Muscle layer of colon (tissue), 2 donors: Measurements from ENCODE around the gene AGTRAP.

Experiments
- H3K27ac ChIP-seq: one replicate; pipeline ENCODE4 v1.7.0; 2013; ENCODE audit warnings: low read depth, mild to moderate bottlenecking, low read length, moderate library complexity
- H3K27me3 ChIP-seq, 2 donors: one replicate each; pipeline ENCODE4 v1.7.0; 2013; ENCODE audit warnings: low read length in 2 of 2, mild to moderate bottlenecking in 2 of 2; ENCODE audit not compliant: insufficient read depth in 2 of 2, control insufficient read depth in 1 of 2
- H3K36me3 ChIP-seq: one replicate; pipeline ENCODE4 v1.7.0; 2013; ENCODE audit warnings: mild to moderate bottlenecking, low read length; ENCODE audit not compliant: insufficient read depth
- H3K4me1 ChIP-seq: one replicate; pipeline ENCODE4 v1.7.0; 2013; ENCODE audit warnings: mild to moderate bottlenecking, low read length; ENCODE audit not compliant: insufficient read depth
- H3K4me3 ChIP-seq, 2 donors: one replicate each; pipeline ENCODE4 v1.7.0; 2013; ENCODE audit warnings: low read length in 2 of 2, low read depth in 1 of 2, mild to moderate bottlenecking in 1 of 2, moderate library complexity in 1 of 2
- H3K9ac ChIP-seq: one replicate; pipeline ENCODE4 v1.7.0; 2013; ENCODE audit warnings: low read length
- H3K9me3 ChIP-seq: one replicate; pipeline ENCODE4 v1.7.0; 2013; ENCODE audit warnings: mild to moderate bottlenecking, low read length
- donor health status: abdominal sarcoma.
- donor health status: Adenocarcinoma of cecum.

Gene AGTRAP

DNA sequence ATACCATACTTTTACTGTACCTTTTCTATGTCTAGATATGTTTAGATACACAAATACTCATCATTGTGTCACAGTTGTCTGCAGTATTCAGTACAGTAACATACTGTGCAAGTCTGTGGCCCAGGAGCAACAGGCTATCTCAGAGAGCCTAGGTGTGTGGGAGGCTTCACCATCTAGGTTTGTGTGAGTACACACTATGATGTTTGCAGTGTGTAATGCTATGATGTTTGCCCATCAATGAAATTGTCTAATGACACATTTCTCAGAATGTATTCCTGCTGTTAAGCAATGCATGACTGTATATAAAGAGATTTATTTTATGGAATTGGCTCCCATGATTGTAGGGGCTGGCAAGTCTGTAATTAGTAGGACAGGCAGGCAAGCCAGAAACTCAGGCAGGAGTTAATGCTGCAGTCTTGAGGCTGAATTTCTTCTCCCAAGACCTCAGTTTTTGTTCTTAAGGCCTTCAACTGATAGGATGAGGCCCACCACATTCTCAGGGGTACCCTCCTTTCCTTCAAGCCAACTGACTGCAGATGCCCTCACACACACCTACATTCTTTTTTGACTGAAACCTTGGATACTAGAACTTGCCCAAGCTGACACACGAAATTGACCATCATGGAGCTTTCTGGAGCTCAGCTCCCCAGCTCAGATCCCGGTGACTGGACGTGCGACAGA lies 7.7 kb upstream of the AGTRAP start:
- Histone ChIP-seq H3K9ac (no peak overlapping the region), H3K27ac (no peak overlapping the region), H3K36me3 (no peaks in the 10 kb centered on the region), H3K4me1 (peaks cover 18% of the 10 kb centered on the region), H3K4me3 (no peak overlapping the region), H3K9me3 (no peaks in the 10 kb centered on the region), H3K27me3 (peaks cover 0 to 3% of the 10 kb centered on the region in 2 donors)

DNA sequence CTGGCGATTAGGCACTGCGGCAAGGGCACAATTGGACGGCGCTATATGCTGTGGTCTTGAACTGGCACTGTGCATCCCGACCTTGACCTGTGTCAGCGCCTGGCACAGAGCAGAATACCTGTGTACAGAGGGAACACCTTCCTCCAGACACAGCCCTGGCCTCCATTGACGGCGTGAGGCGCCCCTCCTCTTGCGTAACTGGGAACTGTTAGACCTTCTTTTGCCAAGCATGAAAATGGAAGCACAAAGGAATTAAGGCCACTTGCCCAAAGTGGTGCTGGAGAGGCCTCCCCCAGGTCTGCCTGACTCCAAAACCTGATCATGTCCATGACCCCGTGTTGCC lies 6.8 kb upstream of the AGTRAP start:
- Histone ChIP-seq H3K9ac (no peak overlapping the region), H3K4me1 (peaks cover 20% of the 10 kb centered on the region), H3K9me3 (no peaks in the 10 kb centered on the region), H3K4me3 (no peak overlapping the region), H3K36me3 (no peaks in the 10 kb centered on the region), H3K27me3 (peaks cover 0 to 3% of the 10 kb centered on the region in 2 donors), H3K27ac (no peak overlapping the region)

DNA sequence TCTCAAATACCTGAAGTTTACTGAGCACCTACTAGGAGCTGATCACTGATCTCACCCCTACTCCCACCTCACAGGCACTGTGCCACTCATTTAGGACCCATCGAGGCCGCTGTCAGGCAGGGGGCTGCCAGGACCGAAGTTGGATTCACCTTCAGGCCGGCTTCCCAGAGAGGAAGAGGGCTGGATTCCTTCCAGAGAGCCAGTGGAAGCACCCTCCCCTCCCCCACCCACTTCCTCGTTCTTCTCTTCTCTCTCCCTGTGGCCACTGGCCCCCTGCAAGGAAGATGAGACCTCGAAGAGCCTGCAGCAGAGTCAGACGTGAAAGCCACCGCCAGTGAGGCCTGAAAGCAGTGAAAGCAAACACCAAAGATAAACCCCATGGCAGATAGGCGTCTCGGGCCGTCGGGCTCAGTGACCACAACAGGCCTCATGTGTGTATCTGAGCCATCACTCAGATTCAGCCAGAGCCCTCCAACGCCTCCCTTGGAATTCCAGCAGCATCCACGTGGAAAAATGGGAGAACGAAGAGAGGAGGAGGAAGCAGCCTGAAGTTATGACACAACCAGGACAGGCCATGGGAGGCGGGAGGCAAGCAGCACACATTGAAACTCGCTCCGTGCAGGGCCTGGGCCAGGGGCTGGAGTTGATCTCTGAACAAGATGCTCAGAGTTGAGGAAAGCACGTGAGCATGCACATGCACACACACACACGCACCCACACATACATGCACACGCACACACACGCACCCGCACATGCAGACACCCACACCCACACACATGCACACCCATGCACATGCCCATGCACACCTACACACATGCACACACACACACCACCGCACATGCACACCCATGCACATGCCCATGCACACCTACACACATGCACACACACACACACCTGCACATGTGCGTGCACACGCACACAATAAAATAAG lies 6.2 kb upstream of the AGTRAP start:
- Histone ChIP-seq H3K36me3 (no peaks in the 10 kb centered on the region), H3K27ac (peak overlapping the region; percentile 39), H3K4me1 (peaks cover 20% of the 10 kb centered on the region), H3K4me3 (no peak overlapping the region), H3K27me3 (peaks cover 0 to 3% of the 10 kb centered on the region in 2 donors), H3K9me3 (no peaks in the 10 kb centered on the region), H3K9ac (no peak overlapping the region)

DNA sequence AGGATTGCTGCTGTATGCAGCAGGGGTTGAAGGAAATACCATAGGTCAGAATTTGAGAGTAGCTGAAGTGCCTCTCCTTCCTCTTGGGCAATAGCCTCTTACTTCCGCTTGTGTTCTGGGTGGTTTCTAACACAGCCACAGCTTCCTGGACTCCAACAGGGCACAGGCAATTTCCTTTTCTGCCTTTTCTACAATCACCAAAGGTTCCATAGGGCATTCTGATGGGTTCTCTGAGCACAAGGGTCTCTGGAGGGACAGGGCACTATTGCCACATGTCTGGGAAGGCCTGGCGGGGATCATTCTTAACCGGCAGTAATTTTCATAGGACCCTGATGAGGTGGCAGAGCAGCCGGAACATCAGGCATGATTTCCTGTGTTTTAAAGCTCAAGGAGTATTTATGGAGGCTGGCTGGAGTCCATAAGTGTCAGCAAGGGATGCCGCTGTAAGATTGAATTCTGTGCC lies 5.5 kb upstream of the AGTRAP start:
- Histone ChIP-seq H3K36me3 (no peaks in the 10 kb centered on the region), H3K27me3 (no peaks in the 10 kb centered on the region), H3K27ac (no peak overlapping the region), H3K4me3 (no peak overlapping the region), H3K9me3 (no peaks in the 10 kb centered on the region), H3K9ac (no peak overlapping the region), H3K4me1 (peaks cover 22% of the 10 kb centered on the region)

GRCh38 chr1:11731691-11732283 lies 4.1 kb upstream of the AGTRAP start:
- H3K4me1 ChIP-seq: peaks cover 27% of the 10 kb centered on the region
- no peaks in the 10 kb centered on the region for H3K36me3 ChIP-seq
- H3K4me3 ChIP-seq: peak overlapping the region; percentile 8 to 75
- H3K9me3 ChIP-seq: no peaks in the 10 kb centered on the region
- peak overlapping the region; percentile 60 for H3K9ac ChIP-seq
- peak overlapping the region; percentile 94 for H3K27ac ChIP-seq
- no peaks in the 10 kb centered on the region for H3K27me3 ChIP-seq

- no peak overlapping the region for H3K9ac ChIP-seq
- no peak overlapping the region for H3K4me3 ChIP-seq
- H3K4me1 ChIP-seq: peaks cover 36% of the 10 kb centered on the region
- no peaks in the 10 kb centered on the region for H3K36me3 ChIP-seq
- H3K27ac ChIP-seq: peak overlapping the region; percentile 94
- H3K9me3 ChIP-seq: no peaks in the 10 kb centered on the region
- no peaks in the 10 kb centered on the region for H3K27me3 ChIP-seq
These were observed 2.6 kb upstream of the AGTRAP start for GRCh38 chr1:11733306-11733705.

DNA sequence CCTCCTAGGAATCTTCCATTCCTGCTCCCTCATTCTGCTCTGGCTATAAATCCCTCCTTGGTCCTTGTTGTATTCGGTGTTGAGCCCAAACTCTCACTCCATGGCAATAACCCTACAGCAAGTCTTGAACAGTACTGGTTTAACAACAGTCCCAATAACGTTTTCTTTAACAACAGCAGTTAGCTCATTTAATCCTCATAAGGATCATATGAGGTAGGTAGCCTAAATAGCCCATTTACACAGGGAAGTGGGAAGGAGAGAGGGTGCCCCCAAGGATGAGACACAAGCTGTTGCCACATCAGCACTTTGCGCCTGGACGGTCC lies 444 bp upstream of the AGTRAP start:
- Histone ChIP-seq H3K36me3 (no peaks in the 10 kb centered on the region), H3K4me1 (peaks cover 36% of the 10 kb centered on the region), H3K4me3 (peak overlapping the region in 1 of 2 donors; percentile 93), H3K9ac (no peak overlapping the region), H3K27ac (peak overlapping the region; percentile 87), H3K27me3 (no peaks in the 10 kb centered on the region), H3K9me3 (no peaks in the 10 kb centered on the region)

- Histone ChIP-seq H3K4me1 (peaks cover 30% of the 10 kb centered on the region), H3K27me3 (no peaks in the 10 kb centered on the region), H3K9ac (peak overlapping the region; percentile 72), H3K36me3 (no peaks in the 10 kb centered on the region), H3K4me3 (peak overlapping the region; percentile 58 to 93), H3K9me3 (no peaks in the 10 kb centered on the region), H3K27ac (peak overlapping the region; percentile 87)
These were observed 1.1 kb downstream of the AGTRAP start for GRCh38 chr1:11736746-11737639.

DNA sequence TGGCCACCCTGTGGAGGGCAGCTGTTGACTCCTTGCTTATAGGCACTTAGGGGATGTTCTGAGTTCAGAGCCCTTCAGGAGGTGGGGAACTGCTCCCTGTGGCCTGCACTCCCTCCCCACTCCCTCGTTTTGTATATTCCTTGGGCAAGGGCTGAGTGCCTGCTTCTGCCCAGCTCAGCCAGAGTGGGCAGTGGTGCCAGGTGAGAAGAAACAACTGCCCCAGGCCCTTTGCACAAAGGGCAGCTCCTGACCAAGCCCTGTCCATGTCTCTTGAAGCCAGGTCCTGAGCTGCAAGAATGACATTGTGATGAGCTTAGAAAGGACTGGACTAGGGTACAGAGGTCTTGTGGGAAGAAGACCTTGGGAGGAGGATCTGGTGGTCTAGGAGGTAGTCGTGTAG lies 2.2 kb downstream of the AGTRAP start:
- Histone ChIP-seq H3K36me3 (no peaks in the 10 kb centered on the region), H3K9ac (no peak overlapping the region), H3K9me3 (no peaks in the 10 kb centered on the region), H3K4me3 (no peak overlapping the region), H3K27me3 (no peaks in the 10 kb centered on the region), H3K27ac (no peak overlapping the region), H3K4me1 (peaks cover 20% of the 10 kb centered on the region)

DNA sequence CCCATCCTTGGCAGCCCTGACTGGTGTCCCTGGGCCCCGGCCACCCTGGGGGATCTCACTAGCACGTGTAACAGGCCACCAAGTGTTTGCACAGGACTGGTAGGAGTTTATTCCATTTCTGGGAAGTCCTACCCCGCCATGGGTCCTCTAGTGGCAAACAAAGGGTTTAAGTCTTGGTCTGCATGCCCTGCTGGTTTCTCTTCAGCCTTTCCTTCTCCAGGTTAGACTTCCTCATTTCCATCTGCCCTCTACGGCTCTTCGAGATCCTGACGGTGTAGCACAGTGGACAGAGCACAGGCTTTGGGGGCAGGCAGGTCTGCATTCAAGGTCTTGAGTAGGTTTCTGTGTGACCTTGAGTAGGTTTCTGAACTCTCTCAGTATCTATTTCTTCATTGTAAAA lies 2.8 kb downstream of the AGTRAP start:
- H3K36me3 ChIP-seq: no peaks in the 10 kb centered on the region
- H3K4me3 ChIP-seq: no peak overlapping the region
- no peak overlapping the region for H3K27ac ChIP-seq
- H3K4me1 ChIP-seq: peaks cover 16% of the 10 kb centered on the region
- H3K9ac ChIP-seq: no peak overlapping the region
- H3K27me3 ChIP-seq: no peaks in the 10 kb centered on the region
- H3K9me3 ChIP-seq: no peaks in the 10 kb centered on the region
